Renal cortex interstitium (tissue), 11 donors: ENCODE measurements around the gene TNFRSF12A. TPM values are rescaled to one million over a fixed set of nuclear protein-coding genes. Genes with fewer than 3 reads are reported as not detected.

Experiments
- DNase-seq, 11 donors: peaks; one replicate each; pipeline ENCODE4 v3.0.0-alpha.2; 2013; ENCODE audit warnings: low read depth in 9 of 11, low spot score in 4 of 11; ENCODE audit errors: extremely low read depth in 1 of 11
- polyA plus RNA-seq, 3 donors: library from polyadenylated mRNA; unstranded; fragments of 120-200 nt; gene quantifications; one replicate each; pipeline ENCODE4 v1.2.1, GENCODE V29; 2013; ENCODE audit not compliant: insufficient read length in 3 of 3

TNFRSF12A gene
- polyA plus RNA-seq, 3 donors: 6.7 to 17.6 (median 12.9) TPM

DNA sequence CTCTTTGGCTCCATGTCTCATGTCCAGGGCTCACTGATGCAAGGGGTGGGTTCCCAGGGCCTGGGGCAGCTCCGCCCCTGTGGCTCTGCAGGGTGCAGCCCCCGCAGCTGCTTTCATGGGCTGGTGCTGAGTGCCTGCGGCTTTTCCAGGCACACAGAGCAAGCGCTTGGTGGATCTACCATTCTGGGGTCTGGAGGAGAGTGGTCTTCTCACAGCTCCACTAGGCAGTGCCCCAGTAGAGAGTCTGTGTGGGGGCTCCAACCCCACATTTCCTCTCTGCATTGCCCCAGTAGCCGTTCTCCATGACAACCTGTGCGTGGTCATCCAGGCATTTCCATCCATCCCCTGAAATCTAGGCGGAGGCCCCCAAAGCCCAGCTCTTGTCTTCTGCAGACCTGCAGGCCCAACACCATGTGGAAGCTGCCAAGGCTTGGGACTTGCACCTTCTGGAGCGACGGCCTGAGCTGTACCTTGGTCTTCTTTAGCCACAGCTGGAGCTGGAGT is 50.5 kb downstream of the TNFRSF12A start:
- no peak for DNase-seq

DNA sequence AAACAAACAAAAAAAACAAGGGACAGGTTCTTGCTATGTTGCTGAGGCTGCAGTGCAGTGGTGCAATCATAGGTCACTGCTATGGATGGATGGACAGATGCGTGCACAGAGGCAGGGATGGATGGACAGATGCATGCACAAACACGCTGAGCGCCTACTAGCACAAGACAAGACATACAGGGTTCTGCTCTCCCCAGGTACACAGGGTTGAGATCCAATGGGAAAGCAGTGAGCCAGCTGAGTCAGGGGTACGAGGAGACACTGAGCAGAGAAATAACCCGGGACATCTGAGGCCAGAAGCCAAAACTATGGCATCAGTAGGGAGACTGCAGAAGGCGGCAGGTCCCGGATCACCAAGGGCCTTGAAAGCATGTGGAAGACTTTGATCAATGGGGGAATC is 51.5 kb downstream of the TNFRSF12A start:
- no peak for DNase-seq

Other genes starting within 250 kb of the TNFRSF12A start
- gene ELOB, start 243.1 kb upstream of the TNFRSF12A start, polyA plus RNA-seq: 100 to 1,000 TPM; 193 to 255 (median 237) TPM
- gene PRSS33, start 232.8 kb upstream of the TNFRSF12A start, polyA plus RNA-seq: under 1 TPM in 2 of 3 donors, not detected in 1; 0.22 to 0.24 TPM
- gene PRSS41, start 221.9 kb upstream of the TNFRSF12A start, polyA plus RNA-seq: not detected
- gene PRSS21, start 203.1 kb upstream of the TNFRSF12A start, polyA plus RNA-seq: under 1 TPM in 2 of 3 donors, not detected in 1; 0.30 to 0.49 TPM
- under 1 TPM in 1 of 3 donors, not detected in 2; 0.70 TPM for gene ZG16B, start 190.1 kb upstream of the TNFRSF12A start, polyA plus RNA-seq
- gene PRSS22, start 162.2 kb upstream of the TNFRSF12A start, polyA plus RNA-seq: 10 to 100 TPM in 1 of 3 donors, 1 to 10 TPM in 2; 2.8 to 12.2 (median 7.7) TPM
- gene FLYWCH2, start 137.2 kb upstream of the TNFRSF12A start, polyA plus RNA-seq: 10 to 100 TPM; 15.5 to 30.4 (median 30.0) TPM
- 10 to 100 TPM; 17.8 to 45.4 (median 31.1) TPM for gene FLYWCH1, start 108.4 kb upstream of the TNFRSF12A start, polyA plus RNA-seq
- 1 to 10 TPM; 1.3 to 2.6 (median 2.0) TPM for gene KREMEN2, start 56.1 kb upstream of the TNFRSF12A start, polyA plus RNA-seq
- 10 to 100 TPM in 1 of 3 donors, 1 to 10 TPM in 2; 8.1 to 12.5 (median 8.3) TPM for gene PAQR4, start 51.0 kb upstream of the TNFRSF12A start, polyA plus RNA-seq
- gene PKMYT1, start 39.9 kb upstream of the TNFRSF12A start, polyA plus RNA-seq: 10 to 100 TPM; 11.7 to 22.4 (median 18.8) TPM
- gene CLDN9, start 7.4 kb upstream of the TNFRSF12A start, polyA plus RNA-seq: 1 to 10 TPM; 1.7 to 3.2 (median 2.5) TPM
- gene CLDN6, start 2.2 kb upstream of the TNFRSF12A start, polyA plus RNA-seq: 10 to 100 TPM; 33.8 to 42.0 (median 34.4) TPM
- 10 to 100 TPM; 59.0 to 77.2 (median 64.2) TPM for gene HCFC1R1, start 3.6 kb downstream of the TNFRSF12A start, polyA plus RNA-seq
- 10 to 100 TPM; 28.2 to 35.9 (median 30.5) TPM for gene THOC6, start 3.7 kb downstream of the TNFRSF12A start, polyA plus RNA-seq
- 1 to 10 TPM; 1.0 to 2.5 (median 2.0) TPM for gene BICDL2, start 16.6 kb downstream of the TNFRSF12A start, polyA plus RNA-seq
- 1 to 10 TPM; 1.4 to 2.9 (median 1.9) TPM for gene MMP25, start 26.2 kb downstream of the TNFRSF12A start, polyA plus RNA-seq
- 10 to 100 TPM; 26.8 to 38.3 (median 29.6) TPM for gene IL32, start 45.3 kb downstream of the TNFRSF12A start, polyA plus RNA-seq
- under 1 TPM in 2 of 3 donors, not detected in 1; 0.26 to 0.27 TPM for gene ZSCAN10, start 78.9 kb downstream of the TNFRSF12A start, polyA plus RNA-seq
- gene ZNF205, start 92.2 kb downstream of the TNFRSF12A start, polyA plus RNA-seq: 10 to 100 TPM; 14.2 to 18.3 (median 18.0) TPM
- 10 to 100 TPM in 2 of 3 donors, 1 to 10 TPM in 1; 8.6 to 17.5 (median 13.3) TPM for gene ZNF213, start 114.7 kb downstream of the TNFRSF12A start, polyA plus RNA-seq
- not detected for gene OR1F1, start 167.8 kb downstream of the TNFRSF12A start, polyA plus RNA-seq
- gene ZNF200, start 214.8 kb downstream of the TNFRSF12A start, polyA plus RNA-seq: 10 to 100 TPM; 12.4 to 15.7 (median 14.9) TPM
- under 1 TPM; 0.19 to 0.47 (median 0.24) TPM for gene MEFV, start 236.3 kb downstream of the TNFRSF12A start, polyA plus RNA-seq